GM19455 (cell line): ENCODE results near the gene LHFPL4.
"Not testable (repeated sequence)": the region's sequence is repeated elsewhere in the genome, so short reads cannot be mapped to it uniquely, and the experiment has no call there.

Experiments used
- ATAC-seq: cut with Tn5 transposase; IDR thresholded peaks from one replicate; pipeline ENCODE4 v1.9.1; 2021; ENCODE audit not compliant: unreplicated experiment

The LHFPL4 gene

DNA sequence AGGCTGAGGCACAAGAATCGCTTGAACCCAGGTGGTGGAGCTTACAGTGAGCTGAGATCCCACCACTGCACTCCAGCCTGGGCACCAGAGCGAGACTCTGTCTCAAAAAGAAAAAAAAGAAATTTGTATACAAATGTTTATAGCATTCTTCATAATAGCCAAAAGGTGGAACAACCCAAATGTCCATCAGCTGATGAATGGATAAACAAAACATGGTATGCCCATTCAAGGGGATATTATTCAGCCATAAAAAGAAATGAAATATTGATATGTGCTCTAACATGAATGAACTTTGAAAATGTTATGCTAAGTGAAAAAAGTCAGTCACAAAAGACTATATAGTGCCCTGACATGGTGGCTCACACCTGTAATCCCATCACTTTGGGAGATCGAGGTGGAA lies 11.4 kb downstream of the LHFPL4 start:
- no peak for ATAC-seq

DNA sequence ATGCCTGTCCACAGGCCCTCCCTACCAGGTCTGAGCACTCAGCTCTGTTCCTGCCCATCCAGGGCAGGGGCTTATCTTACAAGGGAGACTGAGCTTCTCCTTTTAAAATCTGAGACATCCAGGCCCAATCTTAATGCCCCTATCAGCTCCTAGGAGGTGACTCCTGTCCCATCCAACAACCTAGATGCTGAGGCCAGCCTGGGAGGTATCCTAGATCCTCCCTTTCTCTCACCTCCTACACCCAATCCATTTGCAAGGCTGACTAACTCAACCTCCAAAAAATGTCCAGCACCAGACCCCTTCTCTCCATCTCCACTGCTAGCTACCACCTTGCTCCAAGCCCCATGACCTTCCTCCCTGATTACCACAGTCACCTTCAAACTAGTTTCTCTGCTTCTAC lies 17.4 kb downstream of the LHFPL4 start:
- no peak for ATAC-seq

DNA sequence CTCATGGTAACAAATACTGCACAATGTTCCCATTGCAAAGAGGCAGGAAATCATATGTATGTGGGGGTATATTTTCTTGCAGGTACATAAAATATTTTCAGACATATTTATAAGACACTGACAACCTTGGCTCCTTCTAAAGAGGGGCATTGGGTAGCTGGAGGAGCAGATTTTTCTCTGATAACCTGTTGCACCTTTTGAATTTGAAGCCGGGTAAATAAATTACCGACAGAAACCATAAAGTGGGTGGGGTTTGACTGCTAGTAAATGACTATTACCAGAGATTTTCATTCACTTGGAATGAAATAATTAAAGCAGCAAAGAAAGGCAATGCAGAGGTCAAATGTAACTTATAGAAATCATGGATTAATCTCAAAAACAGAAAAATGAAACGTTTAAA lies 19.2 kb downstream of the LHFPL4 start:
- ATAC-seq, result no peak

DNA sequence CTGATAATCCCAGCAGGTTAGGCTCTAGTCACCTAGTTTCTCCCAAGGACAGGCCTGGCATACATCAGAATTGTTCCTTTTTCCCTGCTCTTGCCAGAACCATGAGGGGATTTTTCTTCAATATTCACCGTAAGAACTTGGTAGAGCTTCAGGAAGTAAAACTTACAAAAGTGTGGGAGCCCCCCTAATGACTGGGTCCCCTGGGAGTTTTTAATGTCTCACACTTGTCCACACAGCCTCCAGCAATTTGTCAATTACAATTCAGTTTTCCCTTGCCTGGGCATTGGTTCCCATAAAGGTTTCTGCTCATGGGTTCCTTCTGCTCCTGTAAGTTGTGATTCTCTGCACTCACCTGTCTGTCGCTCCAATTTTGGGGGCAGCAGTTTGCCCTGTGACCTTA lies 28.5 kb downstream of the LHFPL4 start:
- no peak for ATAC-seq

DNA sequence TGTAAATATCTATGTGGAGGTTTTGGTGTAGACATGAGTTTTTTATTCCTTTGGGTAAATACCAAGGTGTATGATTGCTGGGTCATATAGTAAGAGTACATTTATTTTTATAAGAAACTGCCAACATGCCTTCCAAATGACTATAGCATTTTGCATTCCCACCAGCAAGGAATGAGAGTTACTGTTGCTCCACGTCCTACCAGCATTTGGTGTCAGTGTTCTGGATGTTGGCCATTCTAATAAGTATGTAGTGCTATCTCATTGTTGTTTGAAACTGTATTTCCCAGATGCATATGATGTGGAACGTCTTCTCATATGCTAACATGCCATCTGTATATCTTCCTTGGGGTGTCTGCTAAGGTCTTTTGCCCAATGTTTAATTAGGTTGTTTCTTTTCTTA lies 38.7 kb downstream of the LHFPL4 start:
- ATAC-seq, result no peak

DNA sequence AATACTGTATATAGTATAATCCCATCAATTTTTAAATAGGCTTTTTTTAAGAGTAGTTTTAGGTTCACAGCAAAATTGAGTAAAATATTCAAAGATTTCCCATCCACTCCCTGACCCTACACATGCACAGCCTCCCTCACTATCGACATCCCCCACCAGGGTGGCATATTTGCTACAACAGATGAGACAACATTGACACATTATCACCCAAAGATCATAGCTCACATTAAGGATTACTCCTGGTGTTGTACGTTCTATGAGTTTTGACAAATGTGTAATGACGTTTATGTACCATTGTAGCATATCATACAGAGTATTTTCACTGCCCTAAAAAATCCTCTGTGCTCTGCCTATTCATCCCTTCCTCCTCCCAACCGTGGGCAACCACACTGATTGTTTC lies 39.3 kb downstream of the LHFPL4 start:
- ATAC-seq, result no peak

DNA sequence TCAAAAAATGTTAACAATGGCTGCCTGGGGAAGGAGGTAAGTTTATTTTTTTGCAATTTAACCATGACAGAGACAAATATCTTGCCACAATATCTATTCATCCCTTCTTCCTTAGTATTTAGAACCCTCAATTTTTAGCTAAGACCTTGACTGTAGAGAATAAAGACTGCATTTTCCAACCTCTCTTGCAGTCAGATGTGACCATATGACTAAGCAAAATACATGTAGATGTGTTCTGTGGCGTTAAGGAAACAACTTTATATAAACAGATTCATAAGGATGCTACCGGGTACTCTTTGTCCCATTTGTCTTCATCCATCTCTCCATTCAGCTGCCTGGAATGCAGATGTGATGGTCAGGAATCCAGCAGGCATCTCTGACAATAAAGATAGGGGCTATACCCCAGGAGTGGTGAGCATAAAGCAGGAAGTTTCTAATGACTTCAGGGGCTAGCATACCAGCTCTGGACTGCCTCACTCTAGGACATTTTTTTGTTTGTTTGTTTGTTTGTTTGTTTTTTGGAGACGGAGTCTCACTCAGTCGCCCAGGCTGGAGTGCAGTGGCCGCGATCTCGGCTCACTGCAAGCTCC lies 41.1 kb downstream of the LHFPL4 start:
- no peak for ATAC-seq

DNA sequence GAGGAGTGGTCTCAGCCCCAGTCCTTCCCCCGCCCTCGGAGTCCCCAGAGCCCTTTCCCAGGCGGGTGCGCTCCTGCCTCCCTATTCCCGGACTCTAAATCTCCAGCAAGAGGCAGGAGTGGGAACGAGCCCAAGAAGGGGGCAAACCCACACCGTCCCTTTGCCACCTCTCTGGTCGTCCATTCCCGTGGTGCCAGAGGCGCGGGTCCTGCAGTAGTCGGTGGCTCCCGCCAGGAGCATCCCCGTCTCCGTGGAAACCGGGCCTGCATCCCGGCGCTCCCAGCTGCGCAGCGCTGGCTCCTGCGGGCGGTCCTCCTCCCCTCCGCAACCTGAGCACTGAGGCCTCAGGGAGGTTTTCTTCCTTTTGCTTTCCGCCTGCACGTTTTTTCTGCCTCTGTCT lies 44.8 kb downstream of the LHFPL4 start:
- ATAC-seq, result no peak

DNA sequence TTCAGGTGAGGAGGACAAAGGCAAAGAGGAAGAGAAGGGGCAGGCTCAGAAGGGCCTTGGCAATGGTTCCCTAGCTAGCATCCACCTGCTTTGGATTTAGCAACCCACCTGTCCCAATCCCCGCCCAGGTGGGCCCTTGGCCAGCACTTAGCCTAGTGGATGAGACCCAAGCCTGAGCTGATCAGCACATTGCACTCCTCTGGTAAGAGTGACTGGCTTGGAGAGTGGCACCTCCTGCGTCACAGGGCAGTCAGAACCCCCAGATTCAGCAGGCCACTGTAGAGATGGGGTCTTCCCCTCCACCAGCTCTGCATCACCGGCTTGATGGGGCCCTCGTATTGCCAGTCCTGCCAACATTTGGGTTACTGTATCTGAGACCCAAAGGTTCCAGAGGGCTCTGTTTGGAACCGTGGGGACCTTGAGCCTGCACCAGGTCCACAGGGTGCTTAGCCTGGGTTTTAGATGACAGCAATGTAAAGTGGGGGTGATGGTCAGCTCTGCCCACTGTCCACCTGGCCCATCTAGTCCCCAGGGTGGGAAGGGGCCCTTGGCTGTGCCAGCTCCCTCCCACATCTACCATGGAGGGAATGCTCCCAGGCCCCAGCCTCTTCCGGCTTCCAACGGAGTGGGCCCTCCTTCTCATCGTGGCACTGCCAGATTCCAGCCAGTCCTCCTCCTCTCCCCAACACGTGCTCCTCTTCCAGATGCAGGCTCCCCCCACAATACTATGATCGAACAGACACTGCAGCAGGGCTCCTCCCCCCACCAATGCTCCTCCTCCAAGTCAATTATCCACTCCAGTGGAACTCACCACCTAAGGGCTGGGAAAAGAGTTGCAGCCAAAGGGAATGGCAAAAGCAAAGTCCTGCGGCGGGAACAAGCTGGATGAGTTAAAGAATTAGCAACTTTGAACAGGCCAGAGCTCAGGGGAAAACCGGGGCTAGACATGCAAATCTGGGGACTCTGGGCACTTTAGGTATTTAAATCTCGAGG lies 45.7 kb downstream of the LHFPL4 start:
- ATAC-seq, result no peak

DNA sequence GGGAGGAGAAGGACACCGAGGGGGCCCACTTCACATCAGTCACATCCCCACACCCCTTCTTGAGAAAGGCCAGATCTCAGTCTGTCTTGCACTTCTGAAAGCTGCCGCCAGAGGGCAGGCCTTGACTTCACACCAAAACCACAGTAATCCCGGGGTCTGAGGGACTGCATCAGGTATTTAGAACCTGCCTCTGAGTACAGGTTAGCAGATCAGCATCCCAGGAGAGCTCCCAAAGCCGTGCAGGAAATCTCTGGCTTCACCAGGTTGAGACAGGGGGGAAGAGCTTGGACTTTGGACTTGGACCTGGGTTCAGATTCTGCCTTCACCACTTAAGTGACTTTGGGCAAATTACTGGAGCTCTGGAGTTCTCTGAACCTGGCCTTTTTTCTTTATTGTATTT lies 50.3 kb downstream of the LHFPL4 start:
- ATAC-seq, result no peak

DNA sequence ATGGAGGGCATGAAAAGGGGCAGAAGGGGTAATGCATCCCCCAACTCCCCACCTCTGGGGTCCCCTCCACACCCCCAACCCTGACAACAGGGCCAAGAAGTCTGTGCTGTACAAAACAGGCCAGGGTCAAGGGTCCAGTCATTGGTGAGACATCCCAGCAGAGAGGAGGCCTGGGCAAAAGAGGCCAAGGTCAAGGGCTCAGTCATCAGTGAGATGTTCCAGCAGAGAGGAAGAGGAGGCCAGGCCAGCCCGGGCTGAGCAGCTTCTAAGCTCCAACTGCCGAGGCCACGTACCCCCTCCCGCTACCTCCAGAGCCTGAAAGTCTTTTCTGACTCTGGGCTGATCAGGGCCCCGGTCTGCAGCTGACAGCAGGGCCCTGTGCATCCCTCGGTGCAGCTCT lies 52.4 kb downstream of the LHFPL4 start:
- no peak for ATAC-seq

DNA sequence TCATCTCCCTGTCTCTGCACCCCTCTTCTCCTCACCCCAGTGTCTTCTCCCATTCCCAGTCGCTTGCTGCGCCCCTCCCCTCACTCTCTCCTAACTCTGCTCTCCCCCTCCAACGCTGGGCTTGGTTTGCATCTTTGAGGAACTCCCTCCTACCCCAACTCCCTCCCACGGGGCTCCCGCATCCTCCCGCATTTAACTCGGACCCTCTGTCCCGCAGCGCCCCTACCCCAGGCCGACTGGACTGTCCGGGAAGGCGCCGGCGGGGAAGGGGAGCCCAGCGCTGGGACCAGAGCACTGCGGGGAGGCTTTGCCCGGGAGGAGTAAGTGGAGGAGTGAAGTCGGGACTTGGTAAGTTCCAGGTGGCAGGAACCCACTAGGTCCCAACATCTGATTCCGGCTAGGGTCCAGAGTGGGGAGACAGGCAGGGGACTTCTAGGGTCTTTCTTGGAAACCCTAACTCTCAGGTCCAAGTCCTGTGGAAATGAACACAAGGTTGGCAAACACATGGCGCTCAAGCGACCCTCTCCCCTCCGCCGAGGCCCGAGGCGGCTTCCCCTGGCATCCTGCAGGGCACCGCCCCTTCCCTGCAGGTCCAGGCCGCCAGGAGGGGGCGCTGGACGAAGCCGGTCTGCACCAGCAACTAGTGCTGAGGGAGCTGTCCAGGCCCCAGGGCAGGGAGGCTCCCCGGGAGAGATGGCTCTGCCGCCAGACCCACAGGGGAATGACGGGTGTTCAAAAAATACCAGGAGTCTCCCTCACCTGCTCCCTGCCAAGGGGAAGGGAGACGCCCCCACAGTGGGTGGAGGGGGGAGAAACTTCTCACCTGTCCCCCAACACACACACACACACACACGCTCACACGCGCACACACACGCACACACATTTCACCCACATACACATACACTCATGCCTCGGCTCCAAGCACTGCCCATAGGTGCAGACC lies 53.2 kb downstream of the LHFPL4 start:
- no peak for ATAC-seq

DNA sequence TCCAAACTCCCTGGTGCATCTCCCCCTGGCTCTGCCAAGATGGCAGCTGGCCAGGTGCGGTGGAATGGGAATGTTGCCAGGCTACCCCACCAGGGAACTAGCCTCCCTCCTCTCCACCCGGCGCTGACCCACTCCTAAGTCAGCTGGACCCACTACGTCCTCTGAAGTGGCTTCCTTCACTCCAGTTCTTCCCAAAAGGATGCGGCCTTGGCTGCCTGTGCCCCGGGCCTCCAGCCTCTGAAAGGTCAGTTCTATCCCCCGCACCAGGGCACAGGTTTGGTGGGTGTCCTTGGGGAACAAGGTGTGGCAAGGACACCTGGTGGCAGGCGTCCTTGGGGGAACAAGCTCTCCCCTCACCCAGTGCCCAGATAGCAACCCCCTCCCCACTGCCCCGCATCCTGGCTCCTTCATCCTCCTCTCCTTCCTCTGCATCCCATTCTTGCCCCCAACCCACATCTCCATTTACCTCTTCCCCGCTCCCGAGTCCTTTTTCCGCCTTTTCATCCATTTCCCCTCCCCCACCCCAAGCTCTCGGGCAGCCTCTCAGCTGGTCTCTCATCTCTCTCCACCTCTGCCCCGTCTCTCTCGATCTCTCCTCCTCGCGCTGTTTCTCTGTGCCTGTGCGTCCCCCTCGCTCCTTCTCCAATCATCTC lies 54.0 kb downstream of the LHFPL4 start:
- ATAC-seq, result no peak

DNA sequence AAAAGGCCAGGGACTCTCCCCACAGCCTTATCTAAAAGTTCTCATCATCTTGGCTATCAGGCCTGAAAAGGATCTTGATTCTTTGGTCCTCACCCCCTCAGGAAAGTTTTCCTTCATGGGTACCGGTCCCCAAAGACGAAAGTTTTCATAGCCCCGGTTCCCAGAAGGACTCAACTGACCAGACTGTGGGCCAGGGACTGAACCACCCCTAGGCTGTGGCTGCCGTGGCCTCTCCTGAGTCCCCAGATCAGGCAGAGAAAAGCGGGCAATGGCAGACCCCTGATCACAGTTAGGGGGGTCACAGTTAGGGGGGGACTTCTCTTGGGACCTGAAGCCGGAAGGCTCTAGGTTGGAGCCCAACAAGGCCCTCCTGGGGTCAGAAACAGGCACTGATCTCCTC lies 54.8 kb downstream of the LHFPL4 start:
- no peak for ATAC-seq

DNA sequence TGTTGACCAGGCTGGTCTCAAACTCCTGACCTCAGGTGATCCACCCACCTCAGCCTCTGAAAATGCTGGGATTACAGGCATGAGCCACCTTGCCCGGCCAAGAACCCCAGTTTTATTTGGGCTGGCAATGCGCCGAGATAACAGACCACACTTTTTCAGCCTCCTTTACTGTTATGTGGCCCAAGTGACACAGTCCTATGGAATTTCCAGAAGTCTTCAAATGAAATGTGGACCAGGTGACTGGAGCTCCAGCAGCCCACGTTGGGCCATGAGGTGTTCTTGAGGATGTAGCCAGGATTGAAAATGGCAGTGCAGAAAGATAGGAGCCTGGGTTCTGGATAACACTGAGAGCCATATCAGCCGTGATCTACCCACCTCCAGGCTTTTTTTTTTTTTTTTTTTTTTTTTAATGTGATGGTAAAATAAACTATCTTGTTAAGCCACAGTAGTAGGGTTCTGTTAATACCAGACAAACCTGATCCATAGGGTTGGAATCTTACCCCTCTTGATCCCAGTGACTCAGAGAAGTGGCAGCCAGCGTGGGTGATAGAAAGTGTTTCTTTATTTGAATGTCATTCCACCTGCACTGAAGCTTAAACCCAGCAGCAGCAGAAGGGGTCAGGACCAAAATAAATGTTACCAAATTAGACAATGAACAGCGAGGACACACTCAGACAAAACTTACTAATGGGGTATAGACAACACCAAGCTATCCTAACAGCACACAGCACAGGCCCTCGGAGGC lies 55.6 kb downstream of the LHFPL4 start:
- no peak for ATAC-seq

DNA sequence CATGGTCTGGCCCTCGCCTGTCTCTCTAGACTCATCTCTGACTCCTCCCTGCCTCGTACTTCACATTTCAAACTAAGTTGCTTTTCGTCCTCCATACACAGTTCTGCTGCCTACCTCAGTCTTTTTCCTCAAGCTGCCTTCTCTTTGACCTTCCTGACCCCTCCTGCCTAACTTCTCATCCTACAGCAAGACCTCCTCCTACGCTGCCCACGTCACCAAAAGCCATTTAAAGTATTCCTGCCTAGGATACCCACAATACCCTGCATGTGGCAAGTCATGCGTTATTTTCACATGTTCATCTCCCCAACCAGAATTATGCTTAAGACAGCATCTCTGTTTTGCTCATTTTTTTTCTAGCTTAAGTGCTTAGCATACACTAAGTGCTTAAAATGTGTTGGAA lies 56.7 kb downstream of the LHFPL4 start:
- no peak for ATAC-seq

DNA sequence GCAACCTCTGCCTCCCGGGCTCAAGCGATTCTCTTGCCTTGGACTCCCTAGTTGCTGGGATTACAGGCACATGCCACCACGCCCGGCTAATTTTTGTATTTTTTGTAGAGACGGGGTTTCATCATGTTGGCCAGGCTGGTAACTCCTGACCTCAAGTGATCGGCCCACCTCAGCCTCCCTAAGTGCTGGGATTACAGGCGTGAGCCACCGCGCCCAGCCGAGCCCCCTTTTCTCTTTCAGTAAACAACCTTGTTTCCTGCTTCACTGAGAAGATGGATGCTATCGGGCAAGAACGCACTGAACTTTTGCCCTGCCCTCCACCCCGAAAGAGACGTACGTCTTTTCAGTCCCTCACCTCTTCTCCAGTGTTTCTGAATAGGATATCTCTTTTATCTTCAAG lies 59.6 kb downstream of the LHFPL4 start:
- not testable (repeated sequence) for ATAC-seq

DNA sequence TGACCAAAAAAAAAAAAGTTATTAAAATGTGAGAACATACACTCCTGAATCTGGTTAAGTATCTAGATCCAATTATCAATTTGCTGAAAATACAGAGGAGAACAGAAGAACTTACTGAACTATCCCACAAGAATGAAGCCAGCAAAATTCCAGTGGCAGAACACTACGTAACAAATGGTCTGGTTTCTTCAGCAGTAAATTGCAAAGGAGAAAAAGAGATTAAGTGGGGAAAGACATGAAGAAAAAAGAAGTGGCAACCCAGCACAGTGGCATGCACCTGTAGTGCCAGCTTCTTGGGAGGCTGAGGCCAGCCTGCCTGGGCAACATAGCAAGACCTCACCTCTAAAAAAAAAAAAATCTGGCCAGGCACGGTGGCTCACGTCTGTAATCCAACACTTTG lies 62.1 kb downstream of the LHFPL4 start:
- ATAC-seq, result no peak

DNA sequence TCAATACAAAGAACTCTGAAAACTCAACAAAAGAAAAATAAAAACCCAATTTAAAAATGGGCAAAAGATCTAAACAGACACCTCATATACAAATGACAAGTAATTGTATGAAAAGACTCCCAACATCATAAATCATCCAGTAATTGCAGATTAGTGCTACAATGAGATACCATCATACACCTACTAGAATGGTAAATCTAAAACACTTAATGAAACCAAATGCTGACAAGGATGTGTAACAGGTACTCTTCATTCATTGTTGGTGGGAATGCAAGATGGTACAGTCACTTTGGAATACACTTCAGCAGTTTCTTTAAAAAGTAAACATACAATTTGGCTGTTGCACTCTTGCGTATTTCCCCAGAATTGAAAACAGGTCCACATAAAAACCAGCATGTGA lies 68.4 kb downstream of the LHFPL4 start:
- no peak for ATAC-seq

DNA sequence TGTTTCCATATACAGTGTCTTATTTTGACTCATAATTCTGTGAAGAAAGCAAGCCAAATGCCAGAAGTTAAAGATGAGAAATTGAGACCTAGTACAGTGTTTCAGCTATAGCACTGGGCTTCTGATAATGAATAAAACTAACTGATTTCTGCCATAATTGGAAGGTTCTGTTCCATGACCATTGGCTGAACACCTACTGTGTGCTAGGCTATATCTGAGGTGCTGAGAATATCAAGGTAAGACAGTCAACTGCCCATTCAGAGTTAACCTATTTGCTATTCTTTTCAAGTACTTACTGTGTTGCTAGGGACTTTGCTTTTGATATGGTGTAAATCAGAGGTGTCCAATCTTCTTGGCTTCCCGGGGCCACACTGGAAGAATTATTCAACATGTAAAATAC lies 73.4 kb downstream of the LHFPL4 start:
- no peak for ATAC-seq
